Measurements from ENCODE around the gene LBR. TPM values are rescaled to one million over a fixed set of nuclear protein-coding genes. Genes with fewer than 3 reads are reported as not detected.
A peak's percentile ranks its signal among the peaks of the same experiment; 100 is the strongest.
"Not testable (repeated sequence)": the region's sequence is repeated elsewhere in the genome, so short reads cannot be mapped to it uniquely, and the experiment has no call there.

Gene LBR
- 55.5 TPM for total RNA-seq

- DNase-seq (ENCODE audit: low spot score) = no peak
These were observed at the start of gene LBR for GRCh38 chr1:225427235-225428067. Gene LBR, minus strand, starts transcription at chr1:225428038. Its CDS starts 3,963 bp downstream, at chr1:225424075.

DNA sequence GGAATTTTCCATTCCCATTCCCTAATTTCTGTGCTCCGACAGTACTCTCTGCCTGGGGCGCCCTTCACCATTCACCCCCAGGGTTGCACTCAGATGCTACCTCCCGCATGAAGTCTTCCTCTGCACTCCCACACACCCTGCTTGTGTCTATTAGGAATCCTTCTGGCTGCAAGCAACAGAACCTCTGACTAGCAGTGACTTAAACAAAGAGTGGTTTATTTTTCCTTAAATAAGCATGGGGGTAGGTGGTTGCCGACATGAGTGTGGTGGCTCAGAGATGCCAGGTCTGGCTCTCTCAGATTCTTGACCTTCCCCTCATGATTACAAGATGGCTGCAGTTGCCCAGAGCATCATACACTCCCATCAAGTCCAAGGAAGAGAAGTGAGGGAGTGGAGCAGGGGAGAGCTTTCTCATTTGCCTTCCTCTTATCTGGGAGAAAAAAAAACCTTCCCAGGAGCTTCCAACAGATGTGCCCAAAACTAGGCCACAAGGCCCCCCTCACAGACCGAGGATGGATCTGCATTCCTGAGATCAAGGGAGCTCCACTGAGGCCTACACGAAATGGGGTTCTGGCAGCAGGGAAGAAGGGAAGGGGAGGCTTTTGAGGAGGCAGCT lies 49.6 kb upstream of the LBR start:
- no peak for DNase-seq (ENCODE audit: low spot score)

GRCh38 chr1:225476538-225476988 lies 48.7 kb upstream of the LBR start:
- DNase-seq (ENCODE audit: low spot score) = no peak

GRCh38 chr1:225476100-225476511 lies 48.3 kb upstream of the LBR start:
- DNase-seq (ENCODE audit: low spot score) = no peak

DNA sequence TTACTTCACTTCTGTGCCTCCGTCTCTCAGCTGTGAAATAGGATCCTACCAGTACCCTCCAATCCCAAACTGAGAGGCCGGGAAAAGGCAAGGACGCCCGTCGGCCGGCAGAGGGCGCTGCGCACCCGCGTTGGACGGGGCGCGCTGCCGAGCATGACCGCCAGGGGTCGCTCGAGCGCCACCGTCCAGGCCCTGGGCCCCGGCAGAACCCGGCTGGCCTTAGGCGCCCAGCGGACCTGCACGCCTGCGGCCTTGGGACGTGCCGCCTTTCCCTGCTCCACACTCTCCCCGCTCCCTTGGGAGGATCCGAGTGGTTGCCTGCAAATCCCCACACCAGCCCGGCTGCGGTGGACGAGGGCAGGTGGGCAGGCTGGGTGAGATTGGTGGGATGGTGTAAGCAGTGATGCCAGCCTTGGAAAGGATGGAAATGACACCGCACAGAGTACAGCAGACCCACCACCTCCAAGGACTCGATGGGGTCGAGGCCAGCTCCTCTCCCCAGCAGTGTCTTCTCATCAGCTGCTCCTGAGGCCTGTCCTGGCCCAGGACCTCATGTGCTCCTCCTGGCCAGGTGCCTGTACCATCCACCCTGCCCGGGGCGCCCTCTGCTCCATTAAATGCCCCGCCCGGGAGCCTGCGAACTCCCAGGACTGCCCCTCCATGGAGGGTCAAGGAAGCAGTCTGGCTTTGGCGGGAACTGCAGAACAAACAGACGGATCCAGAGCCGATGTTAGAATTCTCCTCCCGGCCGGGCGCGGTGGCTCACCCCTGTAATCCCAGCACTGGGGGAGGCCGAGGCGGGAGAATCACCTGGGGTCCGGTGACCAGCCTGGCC lies 47.4 kb upstream of the LBR start:
- peak; percentile 46 for DNase-seq (ENCODE audit: low spot score)

DNA sequence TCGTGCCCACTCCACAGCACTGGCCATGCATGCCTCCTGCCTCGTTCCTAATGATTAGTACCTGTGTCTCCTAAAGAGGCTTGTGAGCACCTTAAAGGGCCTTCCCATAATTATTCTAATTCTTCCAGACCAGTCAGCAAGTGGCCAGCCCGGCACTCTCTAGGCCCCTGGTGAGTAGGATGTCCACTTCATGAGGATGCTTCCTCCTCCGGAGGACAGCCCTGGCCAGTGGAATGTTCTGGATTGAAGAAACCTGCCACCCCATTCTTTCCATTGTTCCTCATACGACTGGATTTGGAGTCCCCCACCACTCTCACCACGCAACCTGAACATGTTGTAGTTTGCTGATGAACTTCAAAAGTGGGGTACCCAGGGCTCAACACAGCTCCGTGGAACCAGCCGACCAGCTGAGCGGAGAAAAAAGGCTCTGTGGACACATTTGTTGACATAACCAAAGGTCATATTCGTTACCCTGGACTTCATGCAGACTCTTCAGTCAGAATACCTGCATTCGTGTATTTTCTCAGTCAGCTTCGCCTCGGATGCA lies 46.7 kb upstream of the LBR start:
- DNase-seq (ENCODE audit: low spot score) = no peak

- DNase-seq (ENCODE audit: low spot score) = not testable (repeated sequence)
These were observed 46.0 kb upstream of the LBR start for GRCh38 chr1:225473676-225474438.

- DNase-seq (ENCODE audit: low spot score) = not testable (repeated sequence)
These were observed 45.4 kb upstream of the LBR start for GRCh38 chr1:225473266-225473665.

- DNase-seq (ENCODE audit: low spot score) = no peak
These were observed 43.8 kb upstream of the LBR start for GRCh38 chr1:225471453-225472301.

GRCh38 chr1:225471109-225471452 lies 43.2 kb upstream of the LBR start:
- no peak for DNase-seq (ENCODE audit: low spot score)

DNA sequence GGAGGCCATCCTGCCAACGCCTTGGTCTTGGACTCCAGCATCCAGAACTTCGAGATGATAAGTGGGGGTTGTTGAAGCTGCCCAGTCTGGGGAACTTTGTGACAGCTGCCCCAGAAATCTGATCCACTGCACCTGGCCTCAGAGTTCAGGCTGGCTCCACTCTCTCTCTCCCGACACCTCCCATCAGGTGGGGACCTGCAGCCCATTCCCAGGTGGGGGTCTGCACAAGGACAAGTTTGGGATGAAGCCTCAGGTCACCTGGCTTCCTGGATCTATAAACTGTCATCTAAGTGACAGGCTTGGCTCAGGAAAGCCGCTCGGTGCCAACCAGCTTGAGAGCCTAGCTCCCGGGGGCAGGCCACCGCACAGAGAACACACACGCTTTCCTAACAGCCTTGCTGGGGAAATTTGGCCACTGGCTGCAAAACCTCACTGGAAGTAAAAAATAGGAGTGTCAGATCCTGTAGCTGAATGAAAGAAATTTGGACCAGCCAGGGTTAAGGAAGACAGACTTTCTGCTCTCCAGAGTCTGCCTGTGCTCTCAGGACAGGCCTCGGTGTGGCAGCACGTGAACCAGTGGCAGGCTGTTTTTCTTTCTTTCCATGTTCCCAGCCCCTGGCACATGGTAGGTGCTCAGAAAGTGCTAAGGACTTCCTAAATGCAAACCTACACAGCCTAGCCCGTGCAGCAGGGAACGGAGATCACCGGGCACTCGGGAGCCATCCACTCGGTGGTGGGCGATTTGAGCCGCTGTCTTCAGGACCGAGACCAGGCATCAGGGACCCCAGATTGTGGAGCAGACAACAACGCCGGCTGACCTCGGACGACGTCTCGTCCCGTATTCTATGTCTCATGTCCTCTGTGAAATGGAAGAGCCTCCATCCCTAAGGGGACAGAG lies 42.6 kb upstream of the LBR start:
- no peak for DNase-seq (ENCODE audit: low spot score)

DNA sequence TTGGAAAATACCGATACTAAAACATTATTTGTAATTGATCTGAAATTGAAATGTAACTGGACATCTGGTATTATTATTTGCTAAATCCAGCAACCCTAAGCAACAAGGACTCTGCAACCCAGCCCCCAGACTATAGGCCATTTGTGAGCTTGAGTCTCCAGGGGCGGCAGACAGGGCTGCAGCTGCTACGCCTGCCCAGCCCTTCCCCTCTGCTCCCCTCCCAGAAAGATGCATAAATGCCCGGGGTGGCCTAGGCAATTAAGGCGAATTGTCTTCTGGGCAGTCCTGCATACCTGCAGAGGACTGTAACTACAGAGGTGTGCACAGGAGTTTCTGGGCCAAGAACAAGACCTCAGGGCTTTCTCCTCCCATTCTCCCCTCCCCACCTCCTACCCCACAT lies 41.2 kb upstream of the LBR start:
- no peak for DNase-seq (ENCODE audit: low spot score)

GRCh38 chr1:225468270-225469020 lies 40.6 kb upstream of the LBR start:
- no peak for DNase-seq (ENCODE audit: low spot score)

DNA sequence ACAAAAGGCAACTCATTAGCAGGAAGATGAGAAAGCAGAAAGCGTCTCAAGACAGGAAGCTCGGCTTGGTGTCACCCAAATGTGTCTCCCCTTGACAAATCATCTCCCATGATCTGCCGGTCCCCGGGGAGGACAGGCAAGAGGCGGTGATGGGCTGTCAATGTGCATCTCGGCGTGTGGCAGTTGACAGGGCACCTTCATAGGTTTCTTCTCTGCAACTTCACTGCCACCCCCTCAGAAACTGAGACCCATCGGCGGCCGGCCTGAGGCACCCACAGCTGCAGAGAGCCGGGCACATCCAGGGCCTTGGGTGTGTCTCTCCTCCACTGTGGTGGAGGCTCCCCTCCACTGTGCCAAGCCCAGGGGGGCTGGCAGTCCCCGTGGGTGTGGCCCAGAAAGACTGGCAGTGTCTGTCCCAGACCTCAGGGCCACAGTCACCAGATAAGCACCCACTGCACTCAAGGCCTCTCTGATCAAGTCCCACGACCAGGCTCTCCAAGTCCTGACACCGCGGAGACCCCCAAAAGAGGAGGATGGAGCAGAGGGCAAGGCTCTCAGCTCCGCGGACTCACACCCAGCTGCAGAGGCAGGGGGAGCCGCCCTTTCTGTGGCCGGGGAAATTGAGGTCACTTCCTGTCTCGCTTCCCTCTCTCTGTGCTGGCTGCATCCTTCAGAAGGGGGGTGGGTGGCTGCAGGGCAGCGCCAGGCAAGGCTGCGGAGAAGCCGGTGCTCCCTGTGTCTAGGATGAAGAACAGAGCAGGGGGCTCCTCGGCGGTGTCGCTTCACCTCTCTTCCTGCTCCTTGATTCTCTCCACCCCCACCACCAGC lies 39.6 kb upstream of the LBR start:
- peak; percentile 54 for DNase-seq (ENCODE audit: low spot score)

DNA sequence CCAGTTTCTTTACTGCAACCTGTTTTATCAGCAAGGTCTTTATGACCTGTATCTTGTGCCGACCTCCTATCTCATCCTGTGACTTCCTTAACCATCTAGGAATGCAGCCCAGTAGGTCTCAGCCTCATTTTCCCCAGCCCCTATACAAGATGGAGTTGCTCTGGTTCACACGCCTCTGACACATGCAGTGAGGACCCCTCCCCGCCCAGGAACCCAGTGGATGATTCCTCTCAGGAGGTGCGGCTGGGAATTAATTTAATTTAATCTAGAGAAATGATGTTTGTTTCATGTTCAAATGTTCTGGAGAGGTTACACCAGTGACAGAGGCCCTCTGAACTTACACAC lies 39.0 kb upstream of the LBR start:
- no peak for DNase-seq (ENCODE audit: low spot score)

- no peak for DNase-seq (ENCODE audit: low spot score)
These were observed 38.1 kb upstream of the LBR start for GRCh38 chr1:225465793-225466517.

Measured in mucosa of gallbladder (tissue), 1 donor.